ENCODE results near the gene CXCL14. TPM values are rescaled to one million over a fixed set of nuclear protein-coding genes. Genes with fewer than 3 reads are reported as not detected.
"Not testable (repeated sequence)": the region's sequence is repeated elsewhere in the genome, so short reads cannot be mapped to it uniquely, and the experiment has no call there.

CXCL14 gene
- total RNA-seq, 1 donor from 2014 or later, result 184 TPM

GRCh38 chr5:135534609-135535419 is 44.0 kb downstream of the CXCL14 start:
- no peak for ATAC-seq
- DNase-seq (ENCODE audit: low spot score), result no peak
- intact Hi-C loops (cut with DNase I), result no loop called here

- no peak for ATAC-seq
- DNase-seq (ENCODE audit: low spot score), result no peak
- intact Hi-C loops (cut with DNase I), result no loop called here
These were observed 45.0 kb downstream of the CXCL14 start for GRCh38 chr5:135533794-135534193.

GRCh38 chr5:135533334-135533733 is 45.5 kb downstream of the CXCL14 start:
- ATAC-seq (no peak), DNase-seq (ENCODE audit: low spot score) (no peak)
- intact Hi-C loops (cut with DNase I), result no loop called here

GRCh38 chr5:135529576-135529975 is 49.2 kb downstream of the CXCL14 start:
- ATAC-seq; DNase-seq (ENCODE audit: low spot score); intact Hi-C loops (cut with DNase I): not testable (repeated sequence)

GRCh38 chr5:135526924-135527323 is 51.9 kb downstream of the CXCL14 start:
- no peak for DNase-seq (ENCODE audit: low spot score)
- intact Hi-C loops (cut with DNase I), result no loop called here
- ATAC-seq, result no peak

GRCh38 chr5:135521964-135522363 is 56.8 kb downstream of the CXCL14 start:
- ATAC-seq (no peak), DNase-seq (ENCODE audit: low spot score) (no peak)
- intact Hi-C loops (cut with DNase I), result no loop called here

Other genes starting within 250 kb of the CXCL14 start
- gene MACROH2A1, start 179.8 kb downstream of the CXCL14 start, total RNA-seq, result 129 TPM
- gene DCANP1, start 131.6 kb downstream of the CXCL14 start, total RNA-seq, result not detected
- gene TIFAB, start 126.6 kb downstream of the CXCL14 start, total RNA-seq, result 0.22 TPM
- gene NEUROG1, start 43.0 kb downstream of the CXCL14 start, total RNA-seq, result not detected